H9 (cell line): ENCODE results near the gene ZNF622. TPM values are rescaled to one million over a fixed set of nuclear protein-coding genes. Genes with fewer than 3 reads are reported as not detected.
A peak's percentile ranks its signal among the peaks of the same experiment; 100 is the strongest.

Experiments
- DNase-seq: peaks from one replicate; pipeline ENCODE4 v3.0.0-alpha.2; 2017
- H2AFZ ChIP-seq: one replicate; pipeline ENCODE4 v1.6.1; 2013; ENCODE audit warnings: mild to moderate bottlenecking, low read length, control low read depth, moderate library complexity
- H2AK5ac ChIP-seq: 2 replicates; pipeline ENCODE4 v1.6.1; 2013; ENCODE audit warnings: low read length, control low read depth, mixed read lengths; ENCODE audit not compliant: insufficient read length
- H2BK120ac ChIP-seq: one replicate; pipeline ENCODE4 v1.6.1; 2013; ENCODE audit warnings: low read depth, mild to moderate bottlenecking, low read length, control low read depth, inconsistent platforms; ENCODE audit not compliant: poor library complexity, severe bottlenecking
- H2BK12ac ChIP-seq: 2 replicates; pipeline ENCODE4 v1.6.1; 2013; ENCODE audit warnings: low read length, control low read depth, mixed read lengths, low read depth; ENCODE audit not compliant: insufficient read length
- H2BK15ac ChIP-seq: 2 replicates; pipeline ENCODE4 v1.6.1; 2013; ENCODE audit warnings: low read depth, low read length, control low read depth
- H2BK20ac ChIP-seq: one replicate; pipeline ENCODE4 v1.6.1; 2013; ENCODE audit warnings: low read depth, mild to moderate bottlenecking, low read length, control low read depth, inconsistent platforms; ENCODE audit not compliant: poor library complexity, severe bottlenecking
- H2BK5ac ChIP-seq: 2 replicates; pipeline ENCODE4 v1.6.1; 2013; ENCODE audit warnings: low read length, control low read depth, mixed read lengths; ENCODE audit not compliant: insufficient read length
- H3K14ac ChIP-seq: 2 replicates; pipeline ENCODE4 v1.6.1; 2013; ENCODE audit warnings: low read length, control low read depth; ENCODE audit not compliant: insufficient read depth
- H3K18ac ChIP-seq: 2 replicates; pipeline ENCODE4 v1.6.1; 2013; ENCODE audit warnings: low read depth, mild to moderate bottlenecking, mixed read lengths, low read length, control low read depth; ENCODE audit not compliant: insufficient read length
- H3K23ac ChIP-seq: 2 replicates; pipeline ENCODE4 v1.6.1; 2013; ENCODE audit warnings: low read length, control low read depth, mixed read lengths, low read depth; ENCODE audit not compliant: insufficient read length
- H3K23me2 ChIP-seq: 2 replicates; pipeline ENCODE4 v1.6.1; 2013; ENCODE audit warnings: low read depth, mild to moderate bottlenecking, mixed read lengths, low read length, control low read depth; ENCODE audit not compliant: insufficient read length, poor library complexity, severe bottlenecking
- H3K27ac ChIP-seq: 2 replicates; pipeline ENCODE4 v1.5.1; 2013; ENCODE audit warnings: low read length, control low read depth, mixed read lengths, low read depth; ENCODE audit not compliant: insufficient read length
- H3K27me3 ChIP-seq: 2 replicates; pipeline ENCODE4 v1.6.1; 2013; ENCODE audit warnings: low read length, control low read depth, inconsistent platforms; ENCODE audit not compliant: insufficient read depth
- H3K4ac ChIP-seq: 2 replicates; pipeline ENCODE4 v1.6.1; 2013; ENCODE audit warnings: low read depth, mild to moderate bottlenecking, control low read depth, inconsistent platforms, low read length, moderate library complexity
- H3K4me1 ChIP-seq: 2 replicates; pipeline ENCODE4 v1.6.1; 2013; ENCODE audit warnings: low read length, control low read depth, inconsistent platforms; ENCODE audit not compliant: insufficient read depth
- H3K4me2 ChIP-seq: 2 replicates; pipeline ENCODE4 v1.6.1; 2013; ENCODE audit warnings: low read length, control low read depth, mixed read lengths; ENCODE audit not compliant: insufficient read length, insufficient read depth
- H3K56ac ChIP-seq: 2 replicates; pipeline ENCODE4 v1.6.1; 2013; ENCODE audit warnings: low read depth, mild to moderate bottlenecking, mixed read lengths, low read length, control low read depth; ENCODE audit not compliant: insufficient read length
- H3K79me1 ChIP-seq: 2 replicates; pipeline ENCODE4 v1.6.1; 2013; ENCODE audit warnings: low read depth, mild to moderate bottlenecking, moderate library complexity, low read length, control low read depth, inconsistent platforms; ENCODE audit not compliant: insufficient read depth, poor library complexity, severe bottlenecking
- H3K79me2 ChIP-seq: 2 replicates; pipeline ENCODE4 v1.6.1; 2013; ENCODE audit warnings: low read length, control low read depth, inconsistent platforms; ENCODE audit not compliant: insufficient read depth
- H3K9ac ChIP-seq: 2 replicates; pipeline ENCODE4 v1.6.1; 2013; ENCODE audit warnings: low read length, control low read depth, mixed read lengths; ENCODE audit not compliant: insufficient read length; ENCODE audit errors: extremely low read depth
- H3K9me3 ChIP-seq: one replicate; pipeline ENCODE4 v1.6.1; 2013; ENCODE audit warnings: low read depth, low read length, inconsistent platforms; ENCODE audit not compliant: control insufficient read depth
- H3T11ph ChIP-seq: one replicate; pipeline ENCODE4 v1.6.1; 2013; ENCODE audit warnings: mild to moderate bottlenecking, low read length, control low read depth, inconsistent platforms
- H4K20me1 ChIP-seq: one replicate; pipeline ENCODE4 v1.6.1; 2013; ENCODE audit not compliant: control insufficient read depth, insufficient read length, insufficient read depth
- H4K5ac ChIP-seq: 2 replicates; pipeline ENCODE4 v1.6.1; 2013; ENCODE audit warnings: low read depth, mild to moderate bottlenecking, mixed read lengths, low read length, control low read depth; ENCODE audit not compliant: insufficient read length
- H4K8ac ChIP-seq: replicated peaks from 2 replicates; pipeline ENCODE4 v1.6.1; 2013; ENCODE audit warnings: low read length, control low read depth, mixed read lengths, low read depth; ENCODE audit not compliant: insufficient read length
- H4K91ac ChIP-seq: 2 replicates; pipeline ENCODE4 v1.6.1; 2013; ENCODE audit warnings: low read depth, mild to moderate bottlenecking, moderate library complexity, mixed read lengths, low read length, control low read depth; ENCODE audit not compliant: insufficient read length
- H3K27ac Mint-ChIP-seq, 3 experiments: 2 replicates in 2 of 3; 3 replicates in 1 of 3; pipeline ENCODE4 v1.8.0; 2020 to 2021; ENCODE audit warnings: mixed read lengths in 3 of 3, mild to moderate bottlenecking in 1 of 3, moderate library complexity in 1 of 3
- H3K27me3 Mint-ChIP-seq: 2 replicates; pipeline ENCODE4 v1.8.0; 2021; ENCODE audit warnings: low read depth, mild to moderate bottlenecking, moderate library complexity, mixed read lengths
- H3K36me3 Mint-ChIP-seq, 3 experiments: 2 replicates in 2 of 3; 3 replicates in 1 of 3; pipeline ENCODE4 v1.8.0; 2020 to 2021; ENCODE audit warnings: low read depth in 3 of 3, mixed read lengths in 3 of 3; ENCODE audit not compliant: insufficient read depth in 1 of 3
- H3K4me1 Mint-ChIP-seq, 2 experiments: 2 replicates each; pipeline ENCODE4 v1.8.0; 2020; ENCODE audit warnings: mixed read lengths in 2 of 2
- H3K4me3 Mint-ChIP-seq, 2 experiments: 2 replicates in 1 of 2; 3 replicates in 1 of 2; pipeline ENCODE4 v1.8.0; 2020 to 2021; ENCODE audit warnings: mild to moderate bottlenecking in 2 of 2, mixed read lengths in 2 of 2, moderate library complexity in 1 of 2
- H3K9me3 Mint-ChIP-seq, 2 experiments: 2 replicates in 1 of 2; 3 replicates in 1 of 2; pipeline ENCODE4 v1.8.0; 2020; ENCODE audit warnings: mild to moderate bottlenecking in 2 of 2, mixed read lengths in 2 of 2, moderate library complexity in 1 of 2
- WGBS: extraction: QIAGEN DNeasy Blood & Tissue Kit; methylation state at CpG from one replicate; pipeline ENCODE4 v1.1.7; 2013; ENCODE audit warnings: missing lambda C conversion rate, low lambda C conversion rate, mixed read lengths; ENCODE audit not compliant: insufficient read length; ENCODE audit errors: extremely low coverage; 5-methylcytosine and 5-hydroxymethylcytosine counted together
- total RNA-seq: library from RNA; stranded (reverse); gene quantifications from 2 replicates; pipeline ENCODE4 v1.2.1, GENCODE V29; 2021
- TF ChIP-seq, protein P1 (sequence below): fragments of 200-600 bp; sonication (generic); conservative IDR thresholded peaks from 3 replicates; pipeline ENCODE4 v1.8.0; 2021; ENCODE audit warnings: antibody characterized with exemption, mild to moderate bottlenecking

Gene ZNF622
- total RNA-seq, 1 experiment from 2014 or later, result 42.2 TPM

DNA sequence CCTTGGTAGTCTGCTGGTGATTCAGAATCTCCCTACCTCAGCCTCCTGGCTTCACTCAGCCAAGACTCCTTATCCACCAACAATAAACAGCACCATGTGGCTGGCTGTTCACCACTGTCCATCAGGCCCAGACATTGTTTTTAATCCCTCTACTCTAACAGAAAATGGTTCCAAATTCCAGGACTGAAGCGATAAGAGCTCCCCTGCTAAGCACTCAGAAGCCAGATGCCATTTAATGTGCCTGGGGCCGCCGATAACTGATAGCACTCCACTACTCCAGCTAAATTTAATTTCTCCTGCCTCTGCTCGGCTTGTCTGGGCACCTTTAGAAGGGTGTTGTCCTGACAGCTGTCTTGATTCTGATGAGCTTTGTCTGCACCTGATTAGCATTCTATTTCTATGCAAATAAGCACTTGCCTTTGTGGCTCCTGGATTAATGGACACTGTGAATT lies 47.1 kb downstream of the ZNF622 start:
- Mint-ChIP-seq H3K27ac (peak overlapping the region in 1 of 3 experiments; percentile 68; a peak in 1 of 7 replicates), H3K27me3 (peaks cover 6% of the 10 kb centered on the region), H3K9me3 (peaks cover 0 to 9% of the 10 kb centered on the region in 2 experiments; a peak in 2 of 5 replicates), H3K4me3 (no peak overlapping the region), H3K36me3 (peaks cover 0 to 10% (median 4%) of the 10 kb centered on the region in 3 experiments; a peak in 5 of 7 replicates), H3K4me1 (peaks cover 35 to 45% of the 10 kb centered on the region in 2 experiments)
- no peak overlapping the region for H2BK15ac ChIP-seq
- no peak overlapping the region for H3K18ac ChIP-seq
- no peak overlapping the region for H3K14ac ChIP-seq
- H2BK120ac ChIP-seq, result no peak overlapping the region
- H2AFZ ChIP-seq, result no peak overlapping the region
- no peak overlapping the region for H3T11ph ChIP-seq
- no peak overlapping the region for H3K56ac ChIP-seq
- H3K23me2 ChIP-seq, result no peaks in the 10 kb centered on the region
- H3K79me1 ChIP-seq, result no peaks in the 10 kb centered on the region
- no peak overlapping the region for H3K23ac ChIP-seq
- no peak overlapping the region for H4K91ac ChIP-seq
- H3K9me3 ChIP-seq, result no peaks in the 10 kb centered on the region
- H3K27me3 ChIP-seq, result no peaks in the 10 kb centered on the region
- TF ChIP-seq, protein P1, sequence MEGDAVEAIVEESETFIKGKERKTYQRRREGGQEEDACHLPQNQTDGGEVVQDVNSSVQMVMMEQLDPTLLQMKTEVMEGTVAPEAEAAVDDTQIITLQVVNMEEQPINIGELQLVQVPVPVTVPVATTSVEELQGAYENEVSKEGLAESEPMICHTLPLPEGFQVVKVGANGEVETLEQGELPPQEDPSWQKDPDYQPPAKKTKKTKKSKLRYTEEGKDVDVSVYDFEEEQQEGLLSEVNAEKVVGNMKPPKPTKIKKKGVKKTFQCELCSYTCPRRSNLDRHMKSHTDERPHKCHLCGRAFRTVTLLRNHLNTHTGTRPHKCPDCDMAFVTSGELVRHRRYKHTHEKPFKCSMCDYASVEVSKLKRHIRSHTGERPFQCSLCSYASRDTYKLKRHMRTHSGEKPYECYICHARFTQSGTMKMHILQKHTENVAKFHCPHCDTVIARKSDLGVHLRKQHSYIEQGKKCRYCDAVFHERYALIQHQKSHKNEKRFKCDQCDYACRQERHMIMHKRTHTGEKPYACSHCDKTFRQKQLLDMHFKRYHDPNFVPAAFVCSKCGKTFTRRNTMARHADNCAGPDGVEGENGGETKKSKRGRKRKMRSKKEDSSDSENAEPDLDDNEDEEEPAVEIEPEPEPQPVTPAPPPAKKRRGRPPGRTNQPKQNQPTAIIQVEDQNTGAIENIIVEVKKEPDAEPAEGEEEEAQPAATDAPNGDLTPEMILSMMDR, result no peak
- no peaks in the 10 kb centered on the region for H3K79me2 ChIP-seq
- H4K5ac ChIP-seq, result no peak overlapping the region
- WGBS, result no CpG with 5 or more reads among the region's 4 CpGs
- no peak overlapping the region for H3K27ac ChIP-seq
- H3K4me1 ChIP-seq, result peaks cover 4% of the 10 kb centered on the region
- H2AK5ac ChIP-seq, result no peak overlapping the region
- H2BK20ac ChIP-seq, result no peak overlapping the region
- H3K9ac ChIP-seq, result no peak overlapping the region
- H4K8ac ChIP-seq, result no peak overlapping the region
- H3K4me2 ChIP-seq, result no peak overlapping the region
- no peak overlapping the region for H2BK12ac ChIP-seq
- no peak overlapping the region for H2BK5ac ChIP-seq
- H4K20me1 ChIP-seq, result no peaks in the 10 kb centered on the region
- no peak overlapping the region for H3K4ac ChIP-seq
- no peak for DNase-seq
